Jurkat, Clone E6-1 (cell line): ENCODE results near the gene CKS1B. TPM values are rescaled to one million over a fixed set of nuclear protein-coding genes. Genes with fewer than 3 reads are reported as not detected.
A peak's percentile ranks its signal among the peaks of the same experiment; 100 is the strongest.

Experiments
- DNase-seq: peaks from one replicate; pipeline ENCODE4 v3.0.0-alpha.2; 2011; ENCODE audit warnings: low read depth, low spot score
- H3K4me3 ChIP-seq: 2 replicates; pipeline ENCODE4 v1.5.1; 2011; ENCODE audit warnings: mild to moderate bottlenecking, low read length, control low read depth, moderate library complexity
- polyA plus RNA-seq: library from polyadenylated mRNA; unstranded; fragments of >200 nt; gene quantifications from one replicate; pipeline ENCODE4 v1.2.1, GENCODE V29; 2012; ENCODE audit warnings: missing spikeins; ENCODE audit not compliant: insufficient read length, insufficient read depth

CKS1B gene
- 355 TPM for polyA plus RNA-seq

- H3K4me3 ChIP-seq, result peak within 1 kb of the TSS; percentile 80
- peak; percentile 100 for DNase-seq
Measured at GRCh38 chr1:154974102-154974807, at the start of gene CKS1B. Gene CKS1B (plus strand): TSS chr1:154974681. CDS start chr1:154974746, 65 bp downstream.

DNA sequence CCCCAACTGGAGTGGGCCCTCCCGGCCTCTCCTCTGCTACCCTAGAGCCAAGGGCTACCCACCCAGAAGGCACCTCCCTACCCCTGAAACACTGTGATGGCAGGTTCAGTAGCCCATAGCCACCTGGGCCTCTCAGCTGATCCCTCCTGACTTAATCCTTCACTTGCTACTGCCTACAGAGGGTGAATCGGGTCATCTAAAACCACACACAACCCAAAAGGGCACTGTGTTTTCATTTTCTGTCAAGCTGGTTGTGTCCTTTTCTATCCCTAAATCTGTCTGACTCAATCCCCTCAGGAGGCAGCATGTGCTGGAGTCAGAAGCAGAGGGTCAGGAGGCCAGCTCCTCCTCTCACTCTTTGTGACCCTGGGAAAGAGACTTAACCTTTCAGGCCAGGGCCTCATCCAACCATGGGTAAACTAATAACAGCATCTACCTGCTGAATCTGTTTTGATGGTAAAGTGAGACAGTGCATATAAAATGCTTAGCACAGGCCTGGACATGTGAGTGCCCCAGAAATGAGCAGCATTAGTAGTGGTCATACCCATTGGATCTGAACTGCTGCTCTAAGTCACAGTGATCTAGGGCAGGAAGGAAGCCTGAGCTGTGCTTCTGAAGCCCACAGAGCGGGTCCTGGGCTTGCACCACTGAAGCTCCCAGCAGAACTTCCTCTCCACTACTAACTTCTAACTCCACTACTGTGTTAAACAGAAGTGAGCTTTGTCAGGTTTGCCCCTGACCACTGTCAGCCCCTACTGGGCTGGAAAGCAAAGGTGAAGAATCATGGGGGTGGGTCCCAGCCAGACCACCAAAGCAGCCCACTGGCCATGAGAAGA lies 48.9 kb upstream of the CKS1B start:
- H3K4me3 ChIP-seq, result no peak overlapping the region
- no peak for DNase-seq

DNA sequence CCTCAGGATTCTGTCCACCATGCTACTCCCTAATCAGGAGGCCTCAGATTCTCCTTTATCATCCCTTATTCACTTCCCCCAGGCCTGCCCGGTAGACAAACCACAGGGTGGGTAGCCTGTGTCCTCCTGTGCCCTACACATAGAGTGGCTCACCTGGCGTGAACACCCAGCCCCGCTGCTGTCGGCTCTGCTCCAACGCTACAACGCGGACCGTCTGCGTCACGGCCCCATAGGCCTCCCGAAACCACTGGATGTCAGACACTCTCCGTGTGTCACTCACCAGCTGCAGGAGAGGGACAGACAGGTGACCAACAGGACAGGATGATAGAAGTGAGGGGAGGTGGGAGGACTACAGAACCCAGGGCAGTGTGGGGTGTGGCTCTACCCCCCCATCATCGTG lies 48.3 kb upstream of the CKS1B start:
- no peak for DNase-seq
- no peak overlapping the region for H3K4me3 ChIP-seq

- no peak for DNase-seq
- no peak overlapping the region for H3K4me3 ChIP-seq
Measured at GRCh38 chr1:154931940-154932487, 42.5 kb upstream of the CKS1B start.

- no peak for DNase-seq
- H3K4me3 ChIP-seq, result no peak overlapping the region
Measured at GRCh38 chr1:154934358-154934948, 40.0 kb upstream of the CKS1B start.

DNA sequence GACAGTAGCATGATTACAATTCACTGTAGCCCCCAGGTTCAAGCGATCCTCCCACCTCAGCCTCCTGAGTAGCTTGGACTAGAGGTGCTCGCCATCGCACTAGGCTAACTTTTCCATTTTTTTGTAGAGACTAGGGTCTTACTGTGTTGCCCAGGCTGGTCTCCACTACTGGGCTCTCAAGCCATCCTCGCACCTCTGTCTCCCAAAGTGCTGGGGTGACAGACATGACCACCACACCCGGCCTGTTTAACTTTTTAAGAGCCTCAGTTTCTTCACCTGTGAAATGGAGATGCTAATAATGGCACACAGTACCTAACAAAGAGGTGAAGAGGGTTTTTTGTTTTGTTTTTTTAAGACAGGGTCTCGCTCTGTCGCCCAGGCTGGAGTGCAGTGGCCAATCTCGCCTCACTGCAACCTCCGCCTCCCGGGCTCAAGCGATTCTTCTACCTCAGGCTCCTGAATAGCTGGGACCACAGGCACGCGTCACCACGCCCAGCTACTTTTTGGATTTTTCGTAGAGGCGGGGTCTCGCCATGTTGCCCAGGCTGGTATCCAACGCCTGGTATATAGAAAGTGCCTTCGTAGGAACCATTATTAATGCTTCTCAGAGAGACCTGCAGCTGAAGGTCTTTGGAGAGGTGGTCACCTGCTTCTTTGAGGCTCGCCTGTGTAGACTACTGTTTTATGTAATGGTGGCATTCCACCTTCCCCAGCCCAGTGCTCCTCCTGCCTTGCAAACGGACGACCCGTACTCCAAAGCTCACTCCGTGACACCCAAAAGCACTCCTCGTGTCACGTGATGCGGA lies 38.5 kb upstream of the CKS1B start:
- DNase-seq, result no peak
- H3K4me3 ChIP-seq, result peak overlapping the region; percentile 88

DNA sequence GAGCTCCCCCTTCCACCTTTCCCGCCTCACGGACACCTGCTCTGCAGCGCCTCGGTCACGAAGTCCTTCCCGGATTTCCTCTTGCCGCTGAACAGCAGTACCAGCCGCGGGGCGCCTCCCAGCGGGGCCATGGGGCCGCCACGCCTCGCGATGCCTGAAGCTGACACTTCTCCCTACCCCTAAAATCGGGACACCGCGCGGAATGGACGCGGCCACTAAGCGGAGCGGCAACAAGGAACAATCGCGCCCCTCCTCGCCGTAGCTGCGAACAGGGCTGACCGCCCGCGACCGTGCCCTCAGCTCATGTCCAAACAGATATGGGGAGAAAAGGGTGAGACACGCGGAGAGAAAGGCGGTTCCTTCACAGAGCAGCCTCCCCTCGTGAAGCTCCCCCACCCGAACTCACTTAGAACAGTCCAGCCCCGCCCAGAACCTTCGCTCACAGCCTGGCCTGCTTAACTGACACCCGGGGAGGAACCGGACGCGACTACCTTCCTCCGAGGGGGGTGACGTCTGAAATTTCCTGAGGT lies 37.9 kb upstream of the CKS1B start, which contains the start of gene PMVK:
Gene PMVK, minus strand, starts transcription at position 165 of the 530 bp plus-strand sequence. Its CDS starts 34 bp downstream, at position 131.
- DNase-seq, result peak; percentile 96
- H3K4me3 ChIP-seq, result peak within 1 kb of the TSS; percentile 88

DNA sequence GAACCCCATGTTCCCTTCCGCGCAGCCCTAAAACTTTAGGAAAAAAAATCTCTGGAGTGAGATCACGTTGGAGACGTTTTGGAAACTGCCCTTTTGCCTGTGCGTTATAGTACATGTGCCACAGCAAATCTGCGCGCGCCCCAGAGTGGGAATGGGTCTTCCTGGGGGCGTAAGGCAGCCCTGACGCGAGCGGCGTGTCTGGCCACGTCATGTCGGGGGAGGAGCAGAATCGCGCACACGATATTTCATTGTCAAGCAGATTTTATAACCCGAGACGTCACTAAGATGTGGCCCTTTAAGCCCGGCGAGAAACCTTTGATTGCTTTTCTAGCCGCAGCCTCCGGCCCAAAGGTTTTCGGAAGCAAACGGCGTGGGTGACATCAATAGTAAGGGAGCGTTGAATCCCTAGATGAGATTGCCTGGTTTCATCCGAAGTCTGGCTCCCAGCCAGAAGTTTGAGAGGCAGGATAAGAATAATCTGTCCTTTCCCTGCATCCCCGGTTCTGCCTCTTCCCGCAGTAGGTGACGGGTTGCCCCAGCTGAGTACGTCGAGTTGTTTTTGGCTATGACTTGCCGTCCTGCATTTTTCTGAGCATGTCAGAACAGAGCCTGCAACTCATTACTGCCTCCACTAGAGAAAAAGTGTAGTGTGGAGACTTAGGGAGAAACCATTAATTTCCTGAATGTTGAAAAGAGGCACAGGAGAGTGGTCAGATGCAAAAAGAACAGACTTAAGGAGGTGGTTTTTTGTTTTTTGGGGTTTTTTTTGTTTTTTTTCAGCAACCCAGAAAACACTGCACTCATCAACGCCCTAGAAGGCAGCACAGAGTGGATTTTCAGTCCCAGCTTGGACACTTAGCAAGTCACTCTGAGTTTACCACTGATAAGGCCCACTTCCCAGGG lies 37.1 kb upstream of the CKS1B start:
- H3K4me3 ChIP-seq, result peak overlapping the region; percentile 88
- DNase-seq, result peak; percentile 93

DNA sequence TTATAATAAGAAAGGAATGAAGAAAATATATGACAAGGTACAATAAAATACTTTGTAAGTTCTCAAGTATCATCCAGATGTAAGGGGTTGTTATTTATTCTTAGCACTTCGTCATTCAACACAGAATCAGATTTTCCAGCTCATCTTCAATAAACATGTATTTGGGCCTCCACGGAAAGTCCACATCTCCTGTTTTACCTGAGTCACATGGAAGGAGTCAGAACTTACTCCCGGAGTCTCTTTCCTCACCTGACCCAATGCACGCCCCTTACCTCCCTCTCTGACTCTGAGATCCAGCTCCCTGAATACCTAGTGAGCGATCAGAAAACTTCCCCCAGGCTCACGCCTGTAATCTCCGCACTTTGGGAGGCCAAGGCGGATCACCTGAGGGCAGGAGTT lies 36.5 kb upstream of the CKS1B start:
- DNase-seq, result no peak
- H3K4me3 ChIP-seq, result peak overlapping the region; percentile 88

GRCh38 chr1:154938604-154939399 lies 35.7 kb upstream of the CKS1B start:
- H3K4me3 ChIP-seq, result no peak overlapping the region
- no peak for DNase-seq

- H3K4me3 ChIP-seq, result no peak overlapping the region
Measured at GRCh38 chr1:154940213-154940560, 34.3 kb upstream of the CKS1B start.

DNA sequence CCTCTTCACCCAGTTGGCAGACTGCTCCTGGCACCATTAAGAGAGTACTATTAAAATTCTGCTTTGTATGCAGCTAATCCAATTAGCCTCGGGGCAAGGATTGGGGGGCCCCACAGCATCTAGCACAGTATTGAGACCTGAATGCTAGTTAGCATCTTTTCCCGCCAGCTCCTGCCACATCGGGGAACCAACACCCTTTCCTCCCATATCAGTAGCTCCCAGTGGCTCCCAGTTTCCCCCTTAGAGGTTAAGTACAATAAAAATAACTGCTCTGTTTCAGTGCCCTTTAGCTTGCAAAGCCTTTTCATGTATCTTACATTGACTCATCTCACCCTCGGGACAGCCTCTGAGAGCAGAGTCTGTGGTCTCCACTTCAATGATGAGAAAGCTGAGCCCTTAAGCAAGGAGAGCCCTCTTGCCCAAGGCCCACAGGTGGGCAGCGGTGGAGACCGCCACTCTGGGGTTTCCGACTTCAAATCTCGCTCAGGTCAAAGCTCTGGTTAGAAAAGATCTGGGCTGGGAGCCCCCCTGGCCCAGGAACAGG lies 33.8 kb upstream of the CKS1B start:
- H3K4me3 ChIP-seq, result no peak overlapping the region
- DNase-seq, result no peak

More at GRCh38 chr1:154940213-154940560, 34.3 kb upstream of the CKS1B start:
- DNase-seq, result no peak

- no peak for DNase-seq
Measured at GRCh38 chr1:154941333-154942013, 33.0 kb upstream of the CKS1B start.

DNA sequence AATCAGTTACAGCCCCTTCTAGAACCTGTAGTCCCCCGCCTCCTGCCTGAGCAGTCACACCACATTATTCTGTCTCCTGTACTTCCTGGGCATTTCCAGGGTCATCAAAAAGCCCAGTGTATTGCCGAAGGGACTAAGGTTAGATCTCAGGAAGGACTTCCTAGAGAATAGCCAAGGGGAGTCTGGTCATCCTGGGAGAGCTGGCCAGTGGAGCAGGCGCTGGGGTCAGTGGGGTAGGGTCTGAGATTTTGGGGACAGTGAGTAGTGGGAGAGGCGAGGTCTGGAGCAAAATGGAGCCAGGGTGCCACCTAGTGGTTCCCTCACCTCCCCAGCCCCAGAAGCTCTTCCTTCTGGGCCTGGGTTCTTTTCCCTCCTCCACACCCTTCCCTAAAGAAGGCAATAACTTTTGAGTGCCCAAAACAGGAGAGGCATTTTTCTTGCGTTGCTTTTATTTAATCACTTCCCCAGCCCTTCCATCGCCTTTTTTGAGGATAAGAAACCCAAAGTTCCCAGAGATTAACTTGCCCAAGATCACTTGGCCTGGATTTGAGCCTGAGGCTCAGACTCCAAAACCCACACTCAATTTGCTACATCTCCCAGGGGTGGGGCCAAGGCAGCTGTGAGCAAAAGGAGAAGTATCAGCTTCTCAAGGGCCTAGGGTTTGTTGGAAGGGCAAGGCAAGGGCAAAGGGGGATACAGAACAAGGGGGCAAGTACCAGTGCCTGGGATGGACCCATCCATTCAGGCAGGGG lies 30.7 kb upstream of the CKS1B start:
- DNase-seq, result no peak

More at GRCh38 chr1:154941333-154942013, 33.0 kb upstream of the CKS1B start:
- no peak overlapping the region for H3K4me3 ChIP-seq

DNA sequence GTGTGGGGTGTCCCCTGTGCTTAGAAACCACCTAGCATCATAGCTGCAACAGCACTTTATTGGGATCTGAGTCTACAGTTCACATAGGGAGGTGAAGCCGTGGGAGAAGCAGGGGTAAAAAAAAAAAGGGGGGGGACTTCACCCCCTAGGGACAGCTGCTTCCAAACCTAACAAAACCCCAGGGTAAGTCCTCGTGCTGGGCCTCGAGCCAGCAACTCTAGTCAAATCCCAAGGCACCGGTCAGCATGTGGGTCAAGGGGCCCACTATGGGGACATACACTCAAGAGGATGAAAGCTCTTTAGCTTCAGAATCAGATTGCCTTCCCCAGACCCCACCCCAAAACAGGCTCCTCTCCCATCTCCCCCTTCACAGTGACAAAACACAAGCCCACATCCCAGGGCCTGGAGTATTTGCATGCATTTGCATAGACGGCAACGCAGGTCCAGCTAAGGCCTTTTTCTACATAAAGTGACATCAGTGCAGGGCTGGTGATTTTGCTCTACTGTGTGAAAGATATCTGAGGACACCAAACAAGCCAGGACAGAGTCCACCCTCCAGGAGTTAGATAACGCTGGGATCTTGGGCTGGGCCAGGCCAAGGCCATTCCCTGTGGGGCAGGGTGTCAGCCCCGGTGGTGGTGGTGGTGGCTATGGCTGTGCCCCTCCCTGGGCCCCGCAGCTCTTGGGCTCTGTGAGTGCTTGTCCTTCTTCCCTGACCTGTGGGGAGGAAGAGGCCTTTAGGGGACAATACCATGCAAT lies 29.9 kb upstream of the CKS1B start:
- DNase-seq, result no peak
- H3K4me3 ChIP-seq, result no peak overlapping the region

More for the DNA sequence above, 30.7 kb upstream of the CKS1B start:
- H3K4me3 ChIP-seq, result no peak overlapping the region
